ENCODE results near the gene RHOB. TPM values are rescaled to one million over a fixed set of nuclear protein-coding genes. Genes with fewer than 3 reads are reported as not detected.

The RHOB gene
- total RNA-seq, 1 donor from 2014 or later = 193 TPM

DNA sequence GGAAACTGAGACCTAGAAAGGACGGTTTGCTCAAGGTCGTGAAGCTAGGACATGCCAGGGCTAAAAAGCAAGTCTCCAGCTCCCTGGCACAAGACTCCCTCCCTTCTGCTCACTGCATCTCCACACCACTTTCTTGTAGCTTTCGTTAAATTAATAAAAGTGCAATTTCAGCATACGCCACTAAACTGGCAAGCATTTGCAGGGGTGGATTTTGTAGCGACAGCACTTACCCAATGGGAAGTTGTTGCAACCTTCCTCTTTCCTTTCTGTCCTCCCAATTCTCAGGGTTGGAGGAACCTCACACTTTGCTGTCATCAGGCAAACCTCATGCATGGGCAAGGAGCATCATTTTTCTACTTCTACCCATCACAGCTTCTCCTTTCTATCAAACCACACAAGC, 7.4 kb upstream of the RHOB start:
- intact Hi-C loops (cut with micrococcal nuclease) = no loop called here
- H3K27ac ChIP-seq (replicated peaks) = peak overlapping the region; percentile 5
- H3K36me3 ChIP-seq = no peaks in the 10 kb centered on the region
- no peak overlapping the region for H3K4me3 ChIP-seq
- no peak for DNase-seq
- H3K9me3 ChIP-seq (replicated peaks) = no peaks in the 10 kb centered on the region
- peaks cover 22% of the 10 kb centered on the region for H3K4me1 ChIP-seq
- no peak for TF ChIP-seq CTCF (IDR thresholded peaks at IDR 0.05; ENCODE audit: borderline replicate concordance)
- no peaks in the 10 kb centered on the region for H3K27me3 ChIP-seq (ENCODE audit: low read depth)

DNA sequence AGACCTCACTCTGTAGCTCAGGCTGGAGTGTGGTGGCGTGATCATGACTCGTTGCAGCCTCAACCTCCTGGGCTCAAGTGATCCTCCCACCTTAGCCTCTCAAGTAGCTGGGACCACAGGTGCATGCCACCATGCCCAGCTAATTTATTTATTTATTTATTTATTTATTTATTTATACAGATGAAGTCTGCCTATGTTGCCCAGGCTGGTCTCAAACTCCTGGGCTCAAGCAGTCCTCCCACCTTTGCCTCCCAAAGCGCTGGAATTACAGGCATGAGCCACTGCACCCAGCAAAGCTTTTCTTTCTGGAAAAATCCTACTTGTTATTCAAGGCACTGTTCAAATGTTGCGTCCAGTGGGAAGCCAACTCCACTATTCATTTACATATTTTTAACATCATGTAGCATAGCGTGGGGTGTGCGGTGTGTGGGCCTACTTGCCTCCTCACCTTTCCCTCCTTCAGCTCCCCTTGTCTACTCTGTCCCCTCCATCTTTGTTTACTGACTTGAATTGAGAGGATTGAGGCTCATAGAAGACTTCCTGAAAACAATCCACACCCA, 6.8 kb upstream of the RHOB start:
- Histone ChIP-seq H3K27ac (replicated peaks) (no peak overlapping the region), H3K27me3 (ENCODE audit: low read depth) (no peaks in the 10 kb centered on the region), H3K36me3 (no peaks in the 10 kb centered on the region), H3K4me3 (no peak overlapping the region), H3K4me1 (peaks cover 28% of the 10 kb centered on the region), H3K9me3 (replicated peaks) (no peaks in the 10 kb centered on the region)
- DNase-seq = no peak
- intact Hi-C loops (cut with micrococcal nuclease) = no loop called here
- no peak for TF ChIP-seq CTCF (IDR thresholded peaks at IDR 0.05; ENCODE audit: borderline replicate concordance)

DNA sequence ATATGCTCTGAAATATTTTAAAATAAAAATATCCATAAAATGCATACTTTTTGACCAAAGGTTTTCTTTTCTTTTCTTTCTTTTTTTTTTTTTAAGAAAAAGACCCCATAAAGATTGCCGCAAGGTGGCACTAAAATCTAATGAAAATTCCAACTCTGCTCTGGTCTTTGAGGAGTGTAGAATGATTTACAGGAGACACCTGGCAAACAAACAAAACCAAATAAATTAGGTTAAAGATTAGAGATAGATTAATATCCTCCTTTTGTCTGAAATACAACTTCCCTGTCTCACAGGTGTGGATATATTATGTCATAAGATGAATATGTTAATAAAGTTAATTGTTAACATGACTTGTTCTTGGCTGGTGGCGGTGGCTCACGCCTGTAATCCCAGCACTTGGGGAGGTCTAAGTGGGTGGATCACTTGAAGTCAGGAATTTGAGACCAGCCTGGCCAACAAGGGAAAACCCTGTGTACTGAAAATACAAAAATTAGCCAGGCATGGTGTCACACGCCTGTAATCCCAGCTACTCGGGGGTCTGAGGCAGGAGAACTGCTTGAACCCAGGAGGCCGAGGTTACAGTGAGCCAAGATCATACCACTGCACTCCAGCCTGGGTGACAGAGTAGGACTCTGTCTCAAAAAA, 3.5 kb upstream of the RHOB start:
- Histone ChIP-seq H3K36me3 (peaks cover 10% of the 10 kb centered on the region), H3K4me1 (peaks cover 50% of the 10 kb centered on the region), H3K27ac (replicated peaks) (peak overlapping the region; percentile 99), H3K4me3 (peak overlapping the region; percentile 90), H3K27me3 (ENCODE audit: low read depth) (no peaks in the 10 kb centered on the region), H3K9me3 (replicated peaks) (no peaks in the 10 kb centered on the region)
- peak; percentile 74 for TF ChIP-seq CTCF (IDR thresholded peaks at IDR 0.05; ENCODE audit: borderline replicate concordance)
- no peak for DNase-seq
- intact Hi-C loops (cut with micrococcal nuclease) = loop anchor here (2.0 kb wide), 1 partner anchor 199 kb away; no protein-coding TSS in a partner anchor

- peaks cover 19% of the 10 kb centered on the region for H3K36me3 ChIP-seq
- no peak for TF ChIP-seq CTCF (IDR thresholded peaks at IDR 0.05; ENCODE audit: borderline replicate concordance)
- no peaks in the 10 kb centered on the region for H3K27me3 ChIP-seq (ENCODE audit: low read depth)
- intact Hi-C loops (cut with micrococcal nuclease) = no loop called here
- DNase-seq = peak; percentile 52
- peaks cover 56% of the 10 kb centered on the region for H3K4me1 ChIP-seq
- no peaks in the 10 kb centered on the region for H3K9me3 ChIP-seq (replicated peaks)
- peak overlapping the region; percentile 90 for H3K4me3 ChIP-seq
- H3K27ac ChIP-seq (replicated peaks) = peak overlapping the region; percentile 99
Observed at GRCh38 chr2:20444101-20444992, 2.5 kb upstream of the RHOB start.

GRCh38 chr2:20444993-20445910, 1.6 kb upstream of the RHOB start:
- H3K4me3 ChIP-seq = peak overlapping the region; percentile 90
- no peak for DNase-seq
- peak overlapping the region; percentile 99 for H3K27ac ChIP-seq (replicated peaks)
- H3K27me3 ChIP-seq (ENCODE audit: low read depth) = no peaks in the 10 kb centered on the region
- peaks cover 65% of the 10 kb centered on the region for H3K4me1 ChIP-seq
- TF ChIP-seq CTCF (IDR thresholded peaks at IDR 0.05; ENCODE audit: borderline replicate concordance) = no peak
- intact Hi-C loops (cut with micrococcal nuclease) = no loop called here
- no peaks in the 10 kb centered on the region for H3K9me3 ChIP-seq (replicated peaks)
- peaks cover 22% of the 10 kb centered on the region for H3K36me3 ChIP-seq
